ENCODE measurements around the gene CAND2.

Gene CAND2

GRCh38 chr3:12815078-12815477 is 18.6 kb downstream of the CAND2 start:
- TF ChIP-seq FOXM1 (IDR thresholded peaks at IDR 0.05; ENCODE audit: borderline replicate concordance, low read depth) (no peak), YY1 (IDR thresholded peaks at IDR 0.05; ENCODE audit: low read depth) (no peak), REST (IDR thresholded peaks at IDR 0.05; ENCODE audit: low read depth) (no peak), CREB1 (IDR thresholded peaks at IDR 0.05; ENCODE audit: low read depth) (no peak)

GRCh38 chr3:12815719-12816118 is 19.2 kb downstream of the CAND2 start:
- TF ChIP-seq ZBTB7A (IDR thresholded peaks at IDR 0.05; ENCODE audit: low read depth) (no peak), CEBPB (IDR thresholded peaks at IDR 0.05) (no peak), TAF1 (IDR thresholded peaks at IDR 0.05; ENCODE audit: low read depth) (no peak), USF1 (IDR thresholded peaks at IDR 0.05) (no peak), EP300 (IDR thresholded peaks at IDR 0.05; ENCODE audit: borderline replicate concordance) (no peak), REST (IDR thresholded peaks at IDR 0.05; ENCODE audit: low read depth) (no peak), FOXM1 (IDR thresholded peaks at IDR 0.05; ENCODE audit: borderline replicate concordance, low read depth) (no peak), CREB1 (IDR thresholded peaks at IDR 0.05; ENCODE audit: low read depth) (no peak), RAD21 (IDR thresholded peaks at IDR 0.05; ENCODE audit: low read depth) (no peak), NFIC (IDR thresholded peaks at IDR 0.05) (no peak), EGR1 (IDR thresholded peaks at IDR 0.05) (no peak), YY1 (IDR thresholded peaks at IDR 0.05; ENCODE audit: low read depth) (no peak), TCF12 (IDR thresholded peaks at IDR 0.05; ENCODE audit: low read depth) (no peak), MAX (IDR thresholded peaks at IDR 0.05) (no peak), TEAD4 (IDR thresholded peaks at IDR 0.05) (no peak)

GRCh38 chr3:12816521-12817342 is 20.3 kb downstream of the CAND2 start:
- TF ChIP-seq MAX (IDR thresholded peaks at IDR 0.05): no peak
- TF ChIP-seq RAD21 (IDR thresholded peaks at IDR 0.05; ENCODE audit: low read depth): no peak
- no peak for TF ChIP-seq TEAD4 (IDR thresholded peaks at IDR 0.05)
- no peak for TF ChIP-seq TAF1 (IDR thresholded peaks at IDR 0.05; ENCODE audit: low read depth)
- no peak for TF ChIP-seq REST (IDR thresholded peaks at IDR 0.05; ENCODE audit: low read depth)
- TF ChIP-seq CREB1 (IDR thresholded peaks at IDR 0.05; ENCODE audit: low read depth): no peak
- no peak for TF ChIP-seq EGR1 (IDR thresholded peaks at IDR 0.05)
- no peak for TF ChIP-seq USF1 (IDR thresholded peaks at IDR 0.05)
- TF ChIP-seq ZBTB7A (IDR thresholded peaks at IDR 0.05; ENCODE audit: low read depth): no peak
- TF ChIP-seq CEBPB (IDR thresholded peaks at IDR 0.05): no peak
- TF ChIP-seq YY1 (IDR thresholded peaks at IDR 0.05; ENCODE audit: low read depth): no peak
- no peak for TF ChIP-seq TCF12 (IDR thresholded peaks at IDR 0.05; ENCODE audit: low read depth)
- TF ChIP-seq FOXM1 (IDR thresholded peaks at IDR 0.05; ENCODE audit: borderline replicate concordance, low read depth): no peak
- TF ChIP-seq NFIC (IDR thresholded peaks at IDR 0.05): no peak
- no peak for TF ChIP-seq EP300 (IDR thresholded peaks at IDR 0.05; ENCODE audit: borderline replicate concordance)

GRCh38 chr3:12817343-12817710 is 20.8 kb downstream of the CAND2 start:
- TF ChIP-seq NFIC (IDR thresholded peaks at IDR 0.05) (0 out of 2 replicates have a peak, but pooled peaks have one; percentile 7), RAD21 (IDR thresholded peaks at IDR 0.05; ENCODE audit: low read depth) (no peak)
